ENCODE results near the gene AURKA.
"Not testable (repeated sequence)": the region's sequence is repeated elsewhere in the genome, so short reads cannot be mapped to it uniquely, and the experiment has no call there.

DNA sequence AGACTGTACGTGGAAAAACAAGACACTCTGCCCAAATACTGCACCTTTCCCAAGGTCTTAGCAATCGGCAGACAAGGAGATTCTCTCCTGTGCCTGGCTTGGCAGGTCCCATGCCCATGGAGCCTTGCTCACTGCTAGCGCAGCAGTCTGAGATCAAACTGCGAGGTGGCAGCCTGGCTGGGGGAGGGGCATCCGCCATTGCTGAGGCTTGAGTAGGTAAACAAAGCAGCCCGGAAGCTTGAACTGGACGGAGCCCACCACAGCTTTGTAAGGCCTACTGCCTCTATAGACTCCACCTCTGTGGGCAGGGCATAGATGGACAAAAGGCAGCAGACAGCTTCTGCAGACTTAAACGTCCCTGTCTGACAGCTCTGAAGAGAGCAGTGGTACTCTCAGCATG is 55.3 kb downstream of the AURKA start:
- not testable (repeated sequence) for TF ChIP-seq CTCF (IDR thresholded peaks at IDR 0.05; ENCODE audit: borderline replicate concordance, extremely low read depth, low read length, poor library complexity, severe bottlenecking); EZH2 (IDR thresholded peaks at IDR 0.05; ENCODE audit: borderline replicate concordance, low read depth, low read length, severe bottlenecking)

Data from DND-41 (cell line).